Kidney (tissue), 14 donors: ENCODE results near the gene CXCL1. TPM values are rescaled to one million over a fixed set of nuclear protein-coding genes. Genes with fewer than 3 reads are reported as not detected.

ENCODE experiments used
- DNase-seq, 5 donors: peaks; one replicate each; pipeline ENCODE4 v3.0.0-alpha.2; 2013 to 2020
- FAIRE-seq: peaks from 2 replicates; lab custom pipeline; 2012; peaks lifted over from hg19 to GRCh38; lab: Jason Lieb, UNC
- H3K27ac ChIP-seq, 2 donors: one replicate each; pipeline ENCODE4 v1.7.0; 2013; ENCODE audit warnings: low read depth in 2 of 2, low read length in 2 of 2, inconsistent platforms in 1 of 2
- H3K27me3 ChIP-seq: one replicate; pipeline ENCODE4 v1.7.1; 2013; ENCODE audit warnings: low read length, inconsistent platforms; ENCODE audit not compliant: control insufficient read depth, insufficient read depth
- H3K36me3 ChIP-seq, 3 donors: one replicate each; pipeline versions ENCODE4 v1.7.0 to v1.7.1; 2013; ENCODE audit warnings: low read length in 3 of 3, control low read depth in 1 of 3, inconsistent platforms in 1 of 3; ENCODE audit not compliant: insufficient read depth in 3 of 3, control insufficient read depth in 2 of 3
- H3K4me1 ChIP-seq, 3 donors: one replicate each; pipeline versions ENCODE4 v1.7.0 to v1.7.1; 2013; ENCODE audit warnings: low read length in 3 of 3, inconsistent platforms in 1 of 3, low read depth in 1 of 3; ENCODE audit not compliant: control insufficient read depth in 2 of 3, insufficient read depth in 2 of 3
- H3K4me3 ChIP-seq, 3 donors: one replicate each; pipeline versions ENCODE4 v1.7.0 to v1.8.1; 2013; ENCODE audit warnings: low read length in 3 of 3, control low read depth in 1 of 3, inconsistent platforms in 1 of 3
- H3K9ac ChIP-seq, 3 donors: one replicate each; pipeline versions ENCODE4 v1.7.0 to v1.7.1; 2013; ENCODE audit warnings: low read length in 3 of 3, control low read depth in 1 of 3, inconsistent platforms in 1 of 3
- H3K9me3 ChIP-seq, 3 donors: one replicate each; pipeline versions ENCODE4 v1.7.0 to v1.7.1; 2013; ENCODE audit warnings: low read length in 3 of 3, control low read depth in 1 of 3, inconsistent platforms in 1 of 3; ENCODE audit not compliant: control insufficient read depth in 2 of 3, insufficient read depth in 1 of 3
- CTCF ChIP-seq: IDR thresholded peaks from 3 replicates; pipeline ENCODE4 v1.5.1; 2012; ENCODE audit warnings: mild to moderate bottlenecking, moderate library complexity, borderline replicate concordance; ENCODE audit not compliant: insufficient read depth; ENCODE audit errors: extremely low read depth
- intact Hi-C: fragments of 100-400 bp; cut with DNase I; formaldehyde crosslinking; loops from one replicate; pipeline ENCODE4 v1.11.1; 2022
- polyA plus RNA-seq: library from polyadenylated mRNA; stranded (reverse); fragments of 350-450 nt; fragmentation: Illumina TruSeq; extraction: RNeasy Lipid Tissue Mini Kit (QIAGEN cat#74804); gene quantifications from one replicate; pipeline ENCODE4 v1.2.3, GENCODE V29; 2014; ENCODE audit warnings: low read depth, low replicate concordance; ENCODE audit not compliant: insufficient read depth
- total RNA-seq: library from RNA; stranded (reverse); fragmentation: NEBNext Ultra II Directional; extraction: Animal tissue kit (Norgen Biotek cat#: 25700); gene quantifications from one replicate; pipeline ENCODE4 v1.2.1, GENCODE V29; 2021
- donor health status: control.
- donor health status: control.
- donor health status: control.
- donor health status: control.
- donor health status: control.
- donor health status: DM: yes; HTN: yes; CAD: no.
- donor health status: Normal renal cell carcinoma (clear cell type).

Gene CXCL1
- total and polyA plus RNA-seq, 2 donors from 2014 or later: 6.4 to 29.7 TPM

GRCh38 chr4:73848183-73848777 is 20.9 kb upstream of the CXCL1 start:
- Histone ChIP-seq H3K27ac (no peak overlapping the region), H3K27me3 (no peaks in the 10 kb centered on the region), H3K9ac (no peak overlapping the region), H3K36me3 (no peaks in the 10 kb centered on the region), H3K9me3 (no peaks in the 10 kb centered on the region), H3K4me3 (no peak overlapping the region), H3K4me1 (peaks cover 0 to 2% (median 0%) of the 10 kb centered on the region in 3 donors)
- intact Hi-C loops: no loop called here
- TF ChIP-seq CTCF: no peak
- FAIRE-seq (no peak), DNase-seq (no peak)

- no peak overlapping the region for H3K4me3 ChIP-seq
- no peak overlapping the region for H3K27ac ChIP-seq
- H3K9me3 ChIP-seq: no peaks in the 10 kb centered on the region
- FAIRE-seq (no peak), DNase-seq (no peak)
- H3K36me3 ChIP-seq: no peaks in the 10 kb centered on the region
- peaks cover 0 to 5% (median 0%) of the 10 kb centered on the region in 3 donors for H3K4me1 ChIP-seq
- intact Hi-C loops: no loop called here
- no peaks in the 10 kb centered on the region for H3K27me3 ChIP-seq
- no peak for TF ChIP-seq CTCF
- H3K9ac ChIP-seq: no peak overlapping the region
Measured at GRCh38 chr4:73850261-73850970, 18.8 kb upstream of the CXCL1 start.

- Histone ChIP-seq H3K9me3 (no peaks in the 10 kb centered on the region), H3K27ac (no peak overlapping the region), H3K36me3 (no peaks in the 10 kb centered on the region), H3K4me1 (peaks cover 0 to 5% (median 0%) of the 10 kb centered on the region in 3 donors), H3K4me3 (no peak overlapping the region), H3K9ac (no peak overlapping the region), H3K27me3 (no peaks in the 10 kb centered on the region)
- no peak for TF ChIP-seq CTCF
- intact Hi-C loops: no loop called here
- DNase-seq (no peak), FAIRE-seq (no peak)
Measured at GRCh38 chr4:73851293-73851692, 17.9 kb upstream of the CXCL1 start.
